Fibroblast of peridontal ligament (primary cell): ENCODE measurements around the gene NFKB1.
A peak's percentile ranks its signal among the peaks of the same experiment; 100 is the strongest.
"Not testable (repeated sequence)": the region's sequence is repeated elsewhere in the genome, so short reads cannot be mapped to it uniquely, and the experiment has no call there.

Experiments
- DNase-seq: peaks from one replicate; pipeline ENCODE4 v3.0.0-alpha.2; 2010; ENCODE audit errors: extremely low read depth

NFKB1 gene

DNA sequence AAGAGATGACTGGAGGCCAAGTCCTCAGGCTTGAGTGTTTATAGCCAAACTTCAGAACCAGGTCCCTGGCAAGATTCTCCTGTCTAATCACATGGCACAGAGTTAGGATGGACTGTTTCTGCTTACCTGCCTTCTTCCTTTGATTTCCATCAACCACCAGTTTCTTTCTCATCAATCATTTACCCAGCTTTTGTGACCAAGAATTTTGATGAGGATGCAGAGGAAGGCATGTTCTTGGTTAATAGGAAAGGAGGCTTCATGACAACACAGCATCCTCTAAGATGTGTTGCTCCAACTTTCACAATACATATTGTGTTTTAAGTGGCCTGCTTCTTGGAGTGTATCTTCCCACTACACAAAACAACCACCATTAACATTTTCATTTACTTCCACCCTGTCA, 65.3 kb downstream of the NFKB1 start:
- no peak for DNase-seq

DNA sequence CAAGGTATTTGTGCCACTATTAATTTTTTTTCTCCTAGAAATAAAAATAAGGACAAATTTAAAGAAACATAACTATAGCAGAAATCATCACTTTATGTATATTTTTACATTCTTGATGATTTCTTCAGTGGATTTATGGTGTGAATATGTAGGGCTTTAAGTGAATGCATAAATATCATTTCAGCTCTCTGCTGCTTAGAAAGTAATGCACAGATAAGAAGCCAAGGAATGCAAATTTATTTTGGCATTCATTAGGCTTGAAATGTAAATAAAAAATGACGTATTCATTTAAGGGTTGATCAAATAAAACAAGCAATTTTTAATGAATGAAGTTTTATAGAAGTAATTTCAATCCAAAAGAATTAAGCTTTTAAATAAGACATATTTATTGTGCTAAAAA, 66.3 kb downstream of the NFKB1 start:
- no peak for DNase-seq

DNA sequence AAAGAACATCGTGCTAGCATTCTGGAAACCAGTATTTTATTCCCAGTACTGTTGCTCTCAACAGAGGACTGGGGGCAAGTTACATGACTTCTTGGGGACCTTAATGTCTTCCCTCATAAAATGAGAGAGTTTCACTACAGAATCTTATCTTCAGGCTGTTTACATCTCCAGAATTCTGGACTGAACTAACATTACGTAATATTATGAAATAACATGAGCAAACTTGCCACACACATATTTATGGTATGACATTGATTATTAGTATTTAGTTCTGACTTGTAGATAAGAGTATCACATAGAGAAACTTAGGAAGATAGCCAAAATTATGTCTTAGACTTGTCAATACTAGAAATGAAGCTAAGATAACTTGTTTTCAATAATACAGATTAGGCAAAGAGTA, 68.0 kb downstream of the NFKB1 start:
- peak; percentile 72 for DNase-seq

DNA sequence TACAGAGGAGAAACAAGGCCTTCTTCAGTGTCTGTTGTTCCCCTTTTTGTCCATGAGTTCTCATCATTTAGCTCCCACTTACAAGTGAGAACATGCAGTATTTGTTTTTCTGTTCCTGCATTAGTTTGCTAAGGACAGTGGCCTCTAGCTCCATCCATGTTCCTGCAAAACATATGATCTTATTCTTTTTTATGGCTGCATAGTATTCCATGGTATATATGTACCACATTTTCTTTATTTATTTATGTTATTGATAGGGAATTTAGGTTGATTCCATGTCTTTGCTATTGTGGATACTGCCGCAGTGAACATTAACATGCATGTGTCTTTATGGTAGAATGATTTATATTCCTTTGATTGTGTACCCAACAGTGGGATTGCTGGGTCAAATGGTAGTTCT, 69.1 kb downstream of the NFKB1 start:
- not testable (repeated sequence) for DNase-seq

DNA sequence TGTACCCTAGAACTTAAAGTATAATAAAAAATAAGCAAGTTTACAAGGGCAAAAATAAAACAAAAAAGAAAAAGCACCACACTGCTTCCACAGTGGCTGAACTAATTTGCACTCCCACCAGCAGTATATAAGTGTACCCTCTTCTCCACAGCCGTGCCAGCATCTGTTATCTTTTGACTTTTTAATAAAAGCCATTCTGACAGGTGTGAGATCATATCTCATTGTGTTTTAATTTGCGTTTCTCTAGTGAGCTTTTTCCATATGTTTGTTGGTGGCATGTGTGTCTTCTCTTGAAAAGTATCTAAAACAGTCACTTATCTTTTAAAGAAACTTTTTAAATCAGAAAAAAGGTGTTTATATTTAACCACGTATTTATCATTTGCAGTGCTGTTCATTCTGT, 71.3 kb downstream of the NFKB1 start:
- DNase-seq: no peak

DNA sequence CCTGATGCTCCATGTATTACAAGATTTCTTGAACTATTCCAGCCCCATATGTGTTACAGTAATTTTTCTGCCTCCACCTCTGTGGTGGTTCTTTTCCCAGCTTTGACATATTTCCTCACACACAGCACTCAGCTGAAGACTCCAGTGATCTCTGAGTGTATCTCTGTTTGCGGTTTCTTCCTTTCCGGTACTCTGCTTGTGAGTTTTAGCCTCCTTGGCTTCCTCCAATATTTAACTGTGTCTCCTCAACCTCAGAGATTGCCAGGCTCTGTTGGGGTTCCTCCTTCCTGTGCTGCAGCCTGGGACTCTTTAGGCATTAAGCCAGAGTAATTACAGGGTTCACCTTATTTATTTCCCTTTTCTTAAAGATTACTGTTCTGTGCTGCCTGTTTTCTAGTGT, 73.2 kb downstream of the NFKB1 start:
- peak; percentile 19 for DNase-seq

DNA sequence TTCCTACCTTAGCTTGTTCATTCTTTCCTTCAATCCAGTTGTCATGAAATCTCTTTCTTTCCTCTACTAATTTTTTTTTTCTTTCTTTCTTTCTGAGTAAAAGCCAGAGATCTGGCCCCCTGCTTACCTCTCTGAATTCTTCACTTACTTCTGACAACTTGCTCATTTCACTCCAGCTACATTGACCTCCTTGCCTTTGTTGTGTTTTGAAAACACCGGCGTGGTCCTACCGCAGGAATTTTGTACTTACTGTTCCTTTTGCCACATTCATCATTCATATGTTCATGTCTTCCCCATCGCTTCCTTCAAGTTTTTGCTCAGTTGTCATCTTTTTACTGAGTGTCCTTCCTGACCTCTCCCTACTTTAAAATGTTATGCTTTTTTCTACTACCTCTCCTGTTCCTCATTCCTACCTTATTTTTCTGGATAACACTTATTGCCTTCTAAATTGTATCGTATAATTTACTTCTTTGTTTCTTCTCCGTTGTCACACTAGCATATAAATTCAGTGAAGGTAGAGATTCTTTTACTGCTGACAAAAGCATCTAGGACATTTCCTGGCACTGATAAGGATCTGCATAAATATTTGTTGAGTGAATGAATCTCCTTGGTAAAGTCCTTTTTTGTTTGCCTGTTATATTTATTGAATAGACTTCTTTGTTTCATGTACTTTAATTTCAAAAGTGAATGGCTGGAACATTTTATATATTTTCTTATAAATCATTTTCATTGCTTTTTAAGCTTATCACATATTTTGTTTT, 74.4 kb downstream of the NFKB1 start:
- no peak for DNase-seq

DNA sequence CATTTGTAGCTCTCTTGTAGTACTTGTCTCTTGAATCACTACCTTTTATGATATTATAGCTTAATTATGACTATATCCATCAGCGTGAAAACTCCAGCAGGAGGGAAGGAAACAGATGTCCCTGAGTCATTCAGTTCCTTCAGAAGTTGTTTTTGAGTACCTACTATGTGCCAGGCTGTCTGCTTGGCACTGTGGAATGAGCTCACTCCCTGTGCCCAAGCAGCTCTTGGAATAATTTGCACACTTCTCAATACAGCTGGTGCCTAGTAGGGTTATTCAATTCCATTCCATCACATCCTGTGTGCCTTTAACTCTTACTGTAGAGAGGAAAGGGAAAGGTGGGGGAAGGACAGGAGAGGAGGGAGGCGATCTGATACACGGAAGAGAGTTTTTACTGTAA, 77.1 kb downstream of the NFKB1 start:
- DNase-seq: no peak

DNA sequence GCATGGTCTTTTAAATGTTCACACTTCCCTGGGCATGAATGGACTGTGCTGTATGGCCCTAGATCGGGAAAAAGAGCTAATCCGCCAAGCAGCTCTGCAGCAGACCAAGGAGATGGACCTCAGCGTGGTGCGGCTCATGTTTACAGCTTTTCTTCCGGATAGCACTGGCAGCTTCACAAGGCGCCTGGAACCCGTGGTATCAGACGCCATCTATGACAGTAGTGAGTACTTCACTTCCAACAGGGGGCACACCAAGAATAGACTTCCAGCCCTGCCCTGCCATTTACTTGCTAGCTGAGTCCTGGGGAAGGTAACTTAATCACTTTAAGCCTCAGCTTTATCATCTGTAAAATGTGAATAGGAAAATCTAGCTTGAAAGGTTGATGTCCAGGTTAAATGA, 77.7 kb downstream of the NFKB1 start:
- no peak for DNase-seq

DNA sequence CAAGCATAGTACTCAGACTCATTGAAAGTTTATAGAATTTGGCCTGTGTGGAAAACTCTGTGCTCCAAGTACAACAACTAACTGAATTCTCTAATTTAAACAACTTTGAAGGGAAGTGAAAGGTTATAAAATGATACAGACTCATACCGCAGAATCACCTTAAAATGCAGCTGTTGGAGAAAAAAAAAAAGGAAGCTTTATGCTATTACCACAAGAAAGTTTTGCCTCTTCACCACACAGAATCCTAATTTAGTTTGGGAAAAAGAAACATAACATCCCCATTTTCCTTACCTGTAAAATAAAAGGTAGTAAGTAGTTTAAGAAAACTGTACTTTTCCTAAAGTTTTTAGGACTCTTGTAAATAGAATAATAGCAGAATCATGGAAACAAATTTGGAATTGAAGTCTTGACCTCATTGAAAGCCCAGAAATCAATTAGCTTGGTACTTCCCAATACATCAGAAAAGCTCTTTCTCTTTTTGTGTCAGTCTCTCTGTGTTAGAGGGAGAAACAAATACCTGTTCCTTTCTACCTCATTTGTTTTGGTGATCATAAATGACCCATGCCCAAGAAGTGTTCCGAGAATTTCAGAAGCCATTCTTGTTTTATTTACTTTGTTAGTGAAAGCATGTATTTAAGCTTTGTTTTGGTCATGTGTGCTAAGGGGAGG, 78.8 kb downstream of the NFKB1 start:
- DNase-seq: no peak

DNA sequence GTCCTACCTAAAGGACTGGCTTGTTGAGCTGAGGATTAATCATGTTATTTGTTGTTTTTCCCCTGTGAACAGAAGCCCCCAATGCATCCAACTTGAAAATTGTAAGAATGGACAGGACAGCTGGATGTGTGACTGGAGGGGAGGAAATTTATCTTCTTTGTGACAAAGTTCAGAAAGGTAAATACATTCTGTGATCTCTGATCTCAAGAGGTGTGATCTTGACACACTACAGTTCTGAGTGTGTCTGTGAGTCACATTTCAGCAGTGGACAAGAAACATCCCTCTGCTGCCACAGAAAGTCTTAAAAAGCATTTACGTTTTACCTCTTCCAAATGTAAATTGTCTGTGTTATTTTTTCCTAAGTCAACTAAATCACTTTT, 79.3 kb downstream of the NFKB1 start:
- DNase-seq: no peak

DNA sequence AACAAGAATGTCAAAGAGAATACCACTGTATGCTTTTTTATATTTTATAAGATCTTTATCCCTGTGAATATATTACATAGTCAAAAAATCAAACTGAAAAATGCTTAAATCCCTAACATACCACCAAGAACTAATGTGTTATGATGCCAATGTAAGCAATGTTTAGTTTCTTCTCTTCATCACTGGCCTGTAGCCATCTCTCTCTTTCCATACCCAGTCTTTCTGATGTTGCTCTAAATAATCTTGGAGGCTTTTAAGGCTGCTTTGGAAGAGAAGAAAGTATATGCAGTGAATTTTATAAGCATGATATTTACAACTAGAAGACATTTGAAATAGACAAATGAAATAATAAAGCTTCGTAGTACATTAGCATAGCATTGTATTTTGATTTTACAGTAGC, 82.9 kb downstream of the NFKB1 start:
- no peak for DNase-seq

DNA sequence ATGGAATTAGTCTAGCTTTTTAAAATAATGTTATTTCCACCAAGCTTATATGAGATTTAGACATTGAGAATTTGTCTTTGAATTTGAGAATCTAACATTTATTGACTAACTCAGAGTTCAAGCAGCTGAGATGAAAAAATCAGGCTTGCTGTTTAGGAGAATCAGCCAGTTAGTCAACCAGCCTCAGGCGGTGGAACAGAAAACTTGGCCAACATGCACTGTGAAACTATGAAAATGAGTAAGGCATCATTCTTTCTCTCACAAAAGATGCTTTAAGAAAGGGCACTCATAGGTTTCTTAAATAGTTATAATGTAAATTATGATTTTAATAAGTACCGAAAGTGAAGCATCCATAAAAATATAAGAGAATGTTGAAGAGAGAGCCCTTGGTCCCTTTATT, 84.2 kb downstream of the NFKB1 start:
- no peak for DNase-seq

DNA sequence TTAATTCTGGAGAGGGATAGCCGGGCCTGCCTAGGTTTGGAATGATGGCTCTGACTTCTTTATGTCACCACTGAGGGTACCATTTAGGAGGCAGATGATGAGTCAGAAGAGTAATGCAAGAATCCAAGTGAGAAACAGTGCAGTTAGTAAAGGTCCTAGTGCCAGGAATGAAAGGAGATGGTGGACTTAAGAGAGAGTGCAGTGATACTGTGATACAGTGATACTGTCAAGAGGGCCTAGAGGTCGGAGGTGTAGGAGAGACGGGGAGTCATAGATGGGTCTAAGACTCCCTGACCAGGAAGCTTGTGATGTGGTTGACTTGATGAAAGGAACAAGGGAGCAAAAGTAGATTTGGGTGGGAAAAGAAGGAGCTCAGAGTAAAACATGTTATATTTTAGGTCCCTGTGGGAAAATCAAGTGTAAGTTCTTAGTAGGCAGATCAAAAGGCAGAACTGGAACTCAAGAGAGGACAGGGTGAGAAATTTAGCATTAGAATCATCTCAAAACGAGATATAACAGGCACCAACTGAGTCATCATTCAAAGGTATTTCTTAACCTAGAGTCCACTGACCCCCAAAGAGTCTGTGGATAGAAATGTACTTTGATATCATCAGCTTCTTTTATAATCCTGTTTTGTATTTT, 85.0 kb downstream of the NFKB1 start:
- no peak for DNase-seq

DNA sequence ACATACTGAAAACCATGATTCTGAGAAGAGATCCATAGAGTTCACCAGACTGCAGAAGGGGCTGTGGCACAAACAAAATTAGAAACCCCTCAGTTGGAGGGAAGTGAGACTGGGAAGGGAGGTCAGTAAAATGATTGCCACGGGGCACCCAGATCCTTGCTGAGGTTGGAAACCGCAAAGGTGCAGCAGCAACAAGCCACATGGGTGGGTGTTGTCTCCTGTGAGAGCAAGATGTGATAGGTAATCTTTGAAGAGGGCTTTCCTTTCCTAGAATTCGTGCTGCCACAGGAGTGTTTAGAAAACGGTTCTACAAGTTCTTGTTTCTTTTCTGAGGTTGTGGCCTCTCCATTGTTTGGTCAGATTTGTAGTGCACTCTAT, 85.5 kb downstream of the NFKB1 start:
- no peak for DNase-seq

DNA sequence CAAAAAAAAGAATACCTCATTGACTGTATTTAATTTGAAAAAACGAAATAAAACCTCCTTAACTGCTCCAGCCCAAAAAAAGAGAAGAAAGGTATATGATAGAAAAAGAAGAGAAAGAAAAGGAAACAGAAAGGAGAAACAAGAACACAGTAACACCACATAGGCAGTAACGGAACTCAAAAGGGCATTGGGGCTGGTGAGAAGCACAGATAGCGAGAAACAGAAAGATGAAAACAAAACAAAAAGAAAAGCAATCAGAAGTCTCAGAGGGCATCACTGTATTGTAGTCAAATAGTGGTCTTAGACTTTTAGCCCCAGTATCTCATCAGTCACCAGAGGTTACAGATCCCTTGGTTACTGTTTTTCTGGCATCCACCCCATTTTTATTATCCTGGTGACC, 88.6 kb downstream of the NFKB1 start:
- DNase-seq: no peak

DNA sequence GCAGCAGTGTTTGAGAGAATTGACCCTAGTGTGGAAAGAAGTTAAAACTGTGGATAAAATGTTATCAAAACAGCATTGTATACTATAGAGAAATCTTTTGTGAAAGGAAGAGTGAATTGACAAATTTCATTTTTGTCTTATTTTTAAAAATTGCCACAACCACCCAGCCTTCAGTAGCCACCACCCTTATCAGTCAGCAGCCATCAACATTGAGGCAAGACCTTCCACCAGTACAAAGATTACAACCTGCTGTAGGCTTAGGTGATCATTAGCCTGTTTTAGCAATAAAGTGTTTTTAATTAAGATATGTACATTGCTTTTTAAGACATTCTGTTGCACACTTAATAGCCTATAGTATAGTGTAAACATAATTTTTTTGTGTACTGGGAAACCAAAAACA, 91.1 kb downstream of the NFKB1 start:
- DNase-seq: no peak

DNA sequence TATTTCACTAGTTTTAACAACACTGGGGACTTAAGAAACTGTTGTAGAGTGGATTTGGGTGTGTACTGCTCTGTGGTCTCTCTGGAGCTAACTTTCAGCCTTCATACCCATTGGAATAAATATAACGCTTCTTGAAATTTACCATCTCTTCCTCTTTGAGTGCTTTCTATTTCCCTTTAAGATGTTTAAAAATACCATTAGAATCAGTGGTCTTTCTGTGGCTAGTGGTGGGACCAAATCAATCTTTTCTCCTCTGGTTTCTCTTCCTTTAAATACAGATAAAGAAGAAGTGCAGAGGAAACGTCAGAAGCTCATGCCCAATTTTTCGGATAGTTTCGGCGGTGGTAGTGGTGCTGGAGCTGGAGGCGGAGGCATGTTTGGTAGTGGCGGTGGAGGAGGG, 92.0 kb downstream of the NFKB1 start:
- no peak for DNase-seq

DNA sequence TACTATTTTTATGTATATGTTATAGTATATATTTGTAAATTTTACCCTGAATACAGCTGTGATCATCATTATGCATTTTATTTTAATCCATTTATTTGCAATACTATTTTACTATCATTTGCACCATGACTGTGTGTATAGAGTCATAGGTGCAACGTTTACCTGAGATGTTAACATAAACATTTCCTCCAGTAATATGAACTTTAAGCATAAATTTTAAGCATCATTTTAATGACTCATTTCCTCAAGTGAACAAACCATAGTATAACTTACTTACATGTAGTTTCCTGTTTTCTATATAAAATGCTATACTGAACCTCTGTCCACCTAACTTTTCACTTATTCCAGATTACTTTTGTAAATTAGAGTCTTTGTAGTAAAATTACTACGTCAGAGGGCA, 92.8 kb downstream of the NFKB1 start:
- no peak for DNase-seq

DNA sequence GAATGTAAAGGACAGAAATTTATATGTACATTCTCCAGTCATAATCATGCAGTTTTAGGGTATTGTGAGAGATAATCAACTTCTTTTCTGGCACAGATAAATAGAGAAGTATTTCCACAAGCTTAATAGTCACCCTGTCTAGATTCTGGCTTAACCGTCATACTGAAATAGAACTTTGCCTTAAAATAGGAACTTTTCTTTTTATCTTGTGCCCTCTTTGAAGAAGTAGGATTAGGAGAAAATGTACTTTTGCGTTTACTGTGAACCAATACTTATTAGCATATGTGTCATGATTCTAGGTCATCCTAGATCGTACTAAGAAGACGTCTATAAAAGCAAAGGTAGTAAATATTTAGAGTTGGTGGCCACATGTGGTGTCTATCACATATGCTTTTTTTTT, 95.4 kb downstream of the NFKB1 start:
- DNase-seq: no peak

DNA sequence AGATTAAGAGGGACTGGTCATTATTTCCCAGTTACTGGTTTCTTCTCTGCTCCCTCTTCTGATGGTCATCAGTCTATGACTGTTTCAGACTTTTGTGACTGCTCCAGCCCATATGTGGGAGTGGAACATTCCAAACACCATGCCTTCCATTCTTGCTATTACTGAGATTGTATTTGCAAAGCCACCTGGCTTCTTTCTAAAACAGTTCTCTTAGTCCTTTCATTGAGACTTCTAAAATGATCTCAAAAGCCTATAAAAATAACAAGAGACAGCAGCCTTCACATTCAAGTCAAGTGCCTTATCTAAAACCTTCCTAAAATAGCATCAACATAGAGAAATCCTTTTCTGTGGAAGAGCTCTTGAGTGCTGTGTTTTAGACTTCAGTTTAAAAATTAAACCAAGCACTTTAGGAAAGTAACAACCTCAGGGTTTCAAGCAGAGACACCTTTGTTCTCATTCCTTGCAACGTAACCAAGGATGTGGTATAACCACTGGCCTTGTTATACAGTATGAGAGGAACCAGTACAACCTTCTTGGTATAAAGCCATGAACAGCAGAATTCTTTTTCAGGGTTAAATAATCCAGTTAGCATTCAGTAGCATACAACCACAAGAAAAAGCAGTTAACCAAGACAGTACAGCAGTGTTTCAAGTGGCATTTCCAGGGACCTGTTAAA, 97.1 kb downstream of the NFKB1 start:
- DNase-seq: peak; percentile 10

DNA sequence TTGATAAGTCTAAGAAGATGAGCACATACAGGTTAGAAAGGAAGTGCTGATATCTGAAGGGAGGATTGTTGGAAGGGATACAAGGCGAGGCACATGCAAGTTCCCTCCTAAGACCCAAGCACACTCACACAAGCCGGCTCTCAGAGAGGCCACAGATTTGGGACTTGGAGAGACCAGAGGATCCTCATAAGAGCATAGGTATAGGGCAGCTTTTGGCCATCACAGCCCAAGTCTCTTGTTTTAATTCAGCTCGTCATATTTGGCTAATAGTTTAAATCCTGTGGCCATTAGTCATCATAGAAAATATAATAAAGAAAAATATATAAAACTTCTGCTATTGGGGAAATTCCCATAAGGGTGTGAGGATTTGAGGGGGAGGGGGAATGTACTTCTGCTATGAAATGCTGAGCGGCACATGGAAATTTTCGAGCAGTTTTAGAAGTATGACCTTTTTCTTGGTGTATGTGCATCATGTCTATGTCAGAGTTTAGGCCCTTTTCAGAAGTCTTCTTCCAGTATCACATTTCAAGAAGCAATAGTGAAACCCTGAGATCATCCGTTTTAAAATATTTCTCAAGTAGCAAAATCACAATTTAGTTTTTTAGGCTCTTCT, 97.7 kb downstream of the NFKB1 start:
- DNase-seq: peak; percentile 25
